ENCODE measurements around the gene SPTBN5. TPM values are rescaled to one million over a fixed set of nuclear protein-coding genes. Genes with fewer than 3 reads are reported as not detected.

The SPTBN5 gene
- total and polyA plus RNA-seq, 2 experiments from 2014 or later = 0.57 to 1.1 TPM

- DNase-seq (ENCODE audit: low spot score) = no peak
- Histone ChIP-seq H3K4me1 (ENCODE audit: insufficient read depth) (no peaks in the 10 kb centered on the region), H3K4me3 (no peak overlapping the region), H2AFZ (no peak overlapping the region), H3K79me2 (replicated peaks; ENCODE audit: insufficient read depth) (no peaks in the 10 kb centered on the region), H3K36me3 (ENCODE audit: insufficient read depth) (no peaks in the 10 kb centered on the region), H3K27me3 (ENCODE audit: insufficient read depth) (no peaks in the 10 kb centered on the region), H3K4me2 (no peak overlapping the region), H4K20me1 (replicated peaks; ENCODE audit: insufficient read depth) (no peaks in the 10 kb centered on the region; the same call in none of the 2 replicates), H3F3A (replicated peaks; ENCODE audit: low read depth) (no peaks in the 10 kb centered on the region), H3K9me2 (ENCODE audit: insufficient read depth) (no peaks in the 10 kb centered on the region), H3K27ac (ENCODE audit: low read depth) (no peak overlapping the region)
- Mint-ChIP-seq H3K4me3 (no peak overlapping the region), H3K27me3 (ENCODE audit: insufficient read depth, low read depth, poor library complexity) (peaks cover 3% of the 10 kb centered on the region), H3K9me3 (no peaks in the 10 kb centered on the region), H3K27ac (no peak overlapping the region), H3K36me3 (ENCODE audit: low read depth) (no peaks in the 10 kb centered on the region), H3K4me1 (peaks cover 2% of the 10 kb centered on the region; the same call in 1 of the 3 replicates)
- ATAC-seq = no peak
- TF ChIP-seq EZH2 (IDR thresholded peaks at IDR 0.05; ENCODE audit: low read depth, unreplicated experiment) = no peak
- TF ChIP-seq NANOG (IDR thresholded peaks at IDR 0.05; ENCODE audit: borderline replicate concordance) = no peak
- no peak for TF ChIP-seq ETS1 (IDR thresholded peaks at IDR 0.05)
- TF ChIP-seq CTCF (conservative IDR thresholded peaks at IDR 0.05; ENCODE audit: low read depth in 2 of 2) = no peak
- no peak for TF ChIP-seq CREB1 (CRISPR knock-in tag; IDR thresholded peaks at IDR 0.05; ENCODE audit: low read depth)
- no peak for TF ChIP-seq ZNF462 (CRISPR knock-in tag; IDR thresholded peaks at IDR 0.05)
- no peak for TF ChIP-seq STAT1 (IDR thresholded peaks at IDR 0.05; ENCODE audit: unreplicated experiment)
- no peak for TF ChIP-seq POLR2AphosphoS5 (IDR thresholded peaks at IDR 0.05; ENCODE audit: low read depth)
- no peak for TF ChIP-seq ZNF331 (CRISPR knock-in tag; IDR thresholded peaks at IDR 0.05; ENCODE audit: low read depth)
- TF ChIP-seq JUNB (IDR thresholded peaks at IDR 0.05; ENCODE audit: unreplicated experiment) = no peak
- TF ChIP-seq ZNF114 (CRISPR knock-in tag; IDR thresholded peaks at IDR 0.05) = no peak
- TF ChIP-seq REST (IDR thresholded peaks at IDR 0.05; ENCODE audit: unreplicated experiment) = no peak
- no peak for TF ChIP-seq EZH2phosphoT487 (IDR thresholded peaks at IDR 0.05; ENCODE audit: unreplicated experiment)
These were observed 91.9 kb downstream of the SPTBN5 start for GRCh38 chr15:41801850-41802455.
